Right atrium auricular region (tissue), 2 donors: ENCODE measurements around the gene SEMA4A. TPM values are rescaled to one million over a fixed set of nuclear protein-coding genes. Genes with fewer than 3 reads are reported as not detected.
"Not testable (repeated sequence)": the region's sequence is repeated elsewhere in the genome, so short reads cannot be mapped to it uniquely, and the experiment has no call there.

Experiments used
- DNase-seq: peaks from one replicate; pipeline ENCODE4 v3.0.0-alpha.2; 2019; ENCODE audit warnings: low spot score
- H3K27ac ChIP-seq, 2 donors: fragments of 200-600 bp; sonication (generic); 1 replicate in 1 of 2; 2 replicates in 1 of 2; pipeline ENCODE4 v1.5.1; 2016 to 2019
- H3K27me3 ChIP-seq, 2 donors: fragments of 200-600 bp; sonication (generic); one replicate each; pipeline versions ENCODE4 v1.5.1 to v1.6.0; 2017 to 2019
- H3K36me3 ChIP-seq: fragments of 200-600 bp; sonication (generic); one replicate; pipeline ENCODE4 v1.5.1; 2016
- H3K4me1 ChIP-seq, 2 donors: fragments of 200-600 bp; sonication (generic); one replicate each; pipeline versions ENCODE4 v1.5.1 to v1.6.0; 2017 to 2019
- H3K4me3 ChIP-seq, 2 donors: fragments of 200-600 bp; sonication (generic); 1 replicate in 1 of 2; 2 replicates in 1 of 2; pipeline ENCODE4 v1.5.1; 2017 to 2019; ENCODE audit warnings: mild to moderate bottlenecking in 1 of 2, moderate library complexity in 1 of 2
- H3K9me3 ChIP-seq, 2 donors: fragments of 200-600 bp; sonication (generic); one replicate each; pipeline ENCODE4 v1.5.1; 2019
- CTCF ChIP-seq, 2 donors: fragments of 200-600 bp; sonication (generic); IDR thresholded peaks; one replicate each; pipeline ENCODE4 v1.5.1; 2019; ENCODE audit warnings: antibody characterized with exemption in 2 of 2
- total RNA-seq, 2 donors: library from RNA; depleted of rRNA; stranded (reverse); fragments of >200 nt; gene quantifications; one replicate each; pipeline ENCODE4 v1.1.0, GENCODE V29; 2016

Gene SEMA4A
- total RNA-seq, 2 donors from 2014 or later = 2.0 to 4.2 TPM

DNA sequence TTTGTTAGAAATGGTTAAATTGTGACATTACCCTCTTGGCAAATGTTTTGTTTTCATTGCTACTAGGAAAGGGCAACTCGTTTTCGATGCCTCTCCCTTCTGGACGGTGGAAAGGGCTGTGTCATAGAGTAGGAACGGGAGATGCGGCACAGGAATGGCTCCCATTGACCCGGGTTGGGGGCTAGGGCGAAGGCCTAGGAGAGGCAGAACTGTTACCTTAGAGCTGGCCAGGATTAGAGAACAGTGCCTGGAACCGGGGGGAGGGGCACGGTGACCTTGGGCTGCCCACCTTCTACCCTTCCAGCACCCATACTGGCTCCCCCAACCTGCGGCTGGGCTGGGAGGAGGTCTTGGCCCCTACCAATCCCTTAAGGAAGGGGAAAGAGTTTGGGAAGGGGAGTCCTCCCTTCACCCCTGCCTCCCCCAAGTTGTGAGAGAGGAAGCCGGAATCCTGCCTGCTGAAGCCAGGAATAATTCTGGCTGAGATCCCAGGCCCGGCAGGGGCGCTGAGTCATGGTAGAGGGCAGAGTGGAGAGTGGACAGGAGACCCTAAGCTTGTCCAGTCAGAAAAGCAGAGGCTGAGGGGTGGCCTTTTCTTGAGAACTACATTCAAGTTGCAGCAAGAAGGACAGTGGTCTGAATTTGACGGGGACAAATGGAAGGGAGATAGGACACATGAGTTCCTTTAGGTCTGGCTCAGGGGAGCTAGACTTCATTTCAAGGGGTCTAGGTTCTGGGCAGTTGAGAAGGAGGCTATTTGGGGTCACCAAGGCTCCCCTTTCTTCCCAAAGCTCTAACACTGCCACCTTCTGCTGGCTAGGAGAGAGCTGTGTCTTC is 30.6 kb upstream of the SEMA4A start:
- Histone ChIP-seq H3K27me3 (no peaks in the 10 kb centered on the region), H3K9me3 (no peaks in the 10 kb centered on the region), H3K36me3 (no peaks in the 10 kb centered on the region), H3K4me3 (peak overlapping the region; percentile 27 to 41), H3K4me1 (peaks cover 0 to 100% of the 10 kb centered on the region in 2 donors), H3K27ac (peak overlapping the region; percentile 97 to 100)
- peak; percentile 94 for DNase-seq
- TF ChIP-seq CTCF (IDR thresholded peaks at IDR 0.05) = no peak

DNA sequence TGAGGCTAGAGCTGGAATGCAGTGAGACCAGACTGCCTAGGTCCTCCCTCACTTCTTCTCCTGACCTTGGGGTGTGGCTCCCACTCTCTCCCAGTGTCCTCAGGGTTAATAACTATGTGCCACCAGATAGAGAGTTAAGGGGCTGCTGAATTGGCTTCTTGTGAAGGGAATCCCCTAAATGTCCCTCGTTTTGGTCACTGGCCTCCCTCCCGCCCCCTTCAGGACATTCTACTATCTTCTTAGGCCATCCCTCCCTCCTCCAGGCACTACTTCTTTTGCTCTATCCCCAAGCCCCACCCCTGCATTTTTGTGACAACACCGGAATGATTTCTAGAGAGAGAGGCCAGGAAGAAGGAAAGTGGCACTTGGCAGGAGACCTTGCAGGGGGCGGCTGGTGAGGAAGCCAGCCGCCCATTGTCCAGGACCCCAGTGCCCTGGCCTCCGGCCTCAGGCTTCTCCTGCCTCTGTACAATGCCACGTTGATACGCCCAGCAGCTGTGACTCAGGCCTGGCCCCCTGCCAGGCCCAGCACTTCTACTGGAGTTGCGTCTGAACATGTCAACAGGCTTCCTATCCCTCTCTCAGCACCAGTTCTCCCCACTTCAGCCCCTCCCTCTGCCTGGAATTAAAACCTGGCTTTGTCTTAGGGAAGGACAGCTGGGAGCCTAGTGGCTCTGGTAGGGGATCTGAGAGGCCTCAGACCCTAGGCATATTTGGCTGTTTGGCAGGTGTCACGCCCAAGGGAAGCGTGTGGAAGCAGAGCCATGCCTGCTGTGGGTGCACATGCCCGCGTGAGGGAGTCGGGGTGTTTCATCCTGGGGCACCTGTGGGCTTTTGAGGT is 29.8 kb upstream of the SEMA4A start:
- Histone ChIP-seq H3K27me3 (no peaks in the 10 kb centered on the region), H3K4me1 (peaks cover 0 to 100% of the 10 kb centered on the region in 2 donors), H3K4me3 (peak overlapping the region; percentile 27 to 41), H3K36me3 (no peaks in the 10 kb centered on the region), H3K27ac (peak overlapping the region; percentile 97 to 100), H3K9me3 (no peaks in the 10 kb centered on the region)
- TF ChIP-seq CTCF (IDR thresholded peaks at IDR 0.05) = peak in 1 of 2 donors; percentile 45
- peak; percentile 100 for DNase-seq

DNA sequence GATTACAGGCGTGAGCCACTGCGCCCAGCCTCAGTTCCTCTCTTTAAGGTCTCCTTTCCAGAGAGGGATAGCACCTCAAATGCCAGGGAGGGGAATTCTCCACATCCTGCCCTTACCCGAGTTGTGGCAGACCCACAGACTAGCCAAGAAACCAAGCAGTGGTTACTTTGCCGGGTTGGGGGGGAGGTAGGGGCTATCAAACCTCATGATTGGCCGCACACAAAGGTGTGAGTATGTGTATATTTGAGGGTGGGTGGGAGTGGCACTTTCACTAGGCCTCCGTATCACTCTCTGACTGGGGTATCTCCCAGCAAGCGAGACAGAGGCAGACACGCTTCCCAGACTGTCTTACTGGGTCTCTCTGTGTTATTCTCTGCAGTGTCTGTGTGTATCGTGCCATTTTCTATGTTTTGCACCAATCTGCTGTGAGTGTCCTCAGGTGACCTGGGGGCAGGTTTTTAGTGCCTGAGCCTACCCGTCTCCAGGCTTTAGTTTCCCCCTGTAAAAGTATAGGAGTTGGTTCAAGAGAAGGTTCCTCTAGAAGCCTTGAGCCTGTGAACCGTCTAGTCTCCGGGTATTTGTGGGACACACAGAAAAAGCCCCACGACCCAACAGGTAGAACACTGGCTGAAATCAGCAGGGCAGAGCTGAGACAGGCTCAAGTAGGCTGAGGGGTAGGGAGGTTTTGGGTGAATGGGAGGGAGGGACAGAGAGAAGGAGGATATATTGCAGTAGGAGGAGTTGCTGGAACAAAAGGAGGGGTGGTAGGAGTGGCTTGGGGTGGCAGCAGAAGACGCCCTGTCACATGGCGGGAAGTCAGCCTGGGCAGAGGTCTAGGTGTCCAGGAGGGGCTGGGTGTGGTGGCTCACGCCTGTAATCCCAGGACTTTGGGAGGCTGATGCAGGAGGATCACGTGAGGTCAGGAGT is 28.6 kb upstream of the SEMA4A start:
- TF ChIP-seq CTCF (IDR thresholded peaks at IDR 0.05) = no peak
- H3K36me3 ChIP-seq = no peaks in the 10 kb centered on the region
- H3K4me3 ChIP-seq = peak overlapping the region in 1 of 2 donors; percentile 41
- peaks cover 0 to 100% of the 10 kb centered on the region in 2 donors for H3K4me1 ChIP-seq
- H3K27ac ChIP-seq = peak overlapping the region; percentile 97 to 100
- DNase-seq = no peak
- no peaks in the 10 kb centered on the region for H3K9me3 ChIP-seq
- no peaks in the 10 kb centered on the region for H3K27me3 ChIP-seq

DNA sequence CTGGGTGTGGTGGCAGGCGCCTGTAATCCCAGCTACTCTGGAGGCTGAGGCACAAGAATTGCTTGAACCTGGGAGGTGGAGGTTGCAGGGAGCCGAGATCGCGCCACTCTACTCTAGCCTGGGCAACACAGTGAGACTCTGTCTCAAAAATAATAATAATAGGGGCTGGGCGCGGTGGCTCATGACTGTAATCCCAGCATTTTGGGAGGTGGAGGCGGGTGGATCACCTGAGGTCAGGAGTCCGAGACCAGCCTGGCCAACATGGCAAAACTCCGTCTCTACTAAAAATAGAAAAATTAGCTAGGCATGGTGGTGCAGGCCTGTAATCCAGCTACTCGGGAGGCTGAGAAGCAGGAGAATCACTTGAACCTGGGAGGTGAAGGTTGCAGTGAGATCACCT is 27.8 kb upstream of the SEMA4A start:
- Histone ChIP-seq H3K27ac (peak overlapping the region; percentile 97 to 100), H3K4me1 (peaks cover 0 to 100% of the 10 kb centered on the region in 2 donors), H3K4me3 (peak overlapping the region in 1 of 2 donors; percentile 41)

GRCh38 chr1:156126043-156126629 is 27.2 kb upstream of the SEMA4A start:
- peak in 1 of 2 donors; percentile 64 for TF ChIP-seq CTCF (IDR thresholded peaks at IDR 0.05)
- peak overlapping the region; percentile 97 to 100 for H3K27ac ChIP-seq
- peaks cover 0 to 100% of the 10 kb centered on the region in 2 donors for H3K4me1 ChIP-seq
- H3K4me3 ChIP-seq = peak overlapping the region in 1 of 2 donors; percentile 41
- peaks cover 8% of the 10 kb centered on the region for H3K36me3 ChIP-seq
- H3K9me3 ChIP-seq = no peaks in the 10 kb centered on the region
- peak; percentile 98 for DNase-seq
- H3K27me3 ChIP-seq = no peaks in the 10 kb centered on the region

More for the DNA sequence above, 27.8 kb upstream of the SEMA4A start:
- H3K9me3 ChIP-seq, DNase-seq, H3K36me3 ChIP-seq, H3K27me3 ChIP-seq: not testable (repeated sequence)
